HEK293 (cell line): ENCODE results near the gene LHFPL2.
"Not testable (repeated sequence)": the region's sequence is repeated elsewhere in the genome, so short reads cannot be mapped to it uniquely, and the experiment has no call there.

Source experiments
- REST ChIP-seq: fragments of 450-650 bp; formaldehyde crosslinking; IDR thresholded peaks from 2 replicates; pipeline ENCODE4 v1.5.1; 2016; ENCODE audit warnings: missing biosample characterization, missing genetic modification characterization
- SETDB1 ChIP-seq: IDR thresholded peaks from one replicate; pipeline ENCODE4 v1.6.1; 2017; ENCODE audit warnings: mild to moderate bottlenecking, low read length, moderate library complexity, mixed read lengths; ENCODE audit not compliant: insufficient read length
- ZBTB26 ChIP-seq: fragments of 450-650 bp; formaldehyde crosslinking; optimal IDR thresholded peaks from 2 replicates; pipeline ENCODE3; 2016; ENCODE audit warnings: missing biosample characterization, mild to moderate bottlenecking, missing genetic modification characterization
- TF ChIP-seq, protein P1 (sequence below): fragments of 450-650 bp; formaldehyde crosslinking; IDR thresholded peaks from 2 replicates; pipeline ENCODE4 v1.5.1; 2016; ENCODE audit warnings: missing biosample characterization, missing genetic modification characterization

DNA sequence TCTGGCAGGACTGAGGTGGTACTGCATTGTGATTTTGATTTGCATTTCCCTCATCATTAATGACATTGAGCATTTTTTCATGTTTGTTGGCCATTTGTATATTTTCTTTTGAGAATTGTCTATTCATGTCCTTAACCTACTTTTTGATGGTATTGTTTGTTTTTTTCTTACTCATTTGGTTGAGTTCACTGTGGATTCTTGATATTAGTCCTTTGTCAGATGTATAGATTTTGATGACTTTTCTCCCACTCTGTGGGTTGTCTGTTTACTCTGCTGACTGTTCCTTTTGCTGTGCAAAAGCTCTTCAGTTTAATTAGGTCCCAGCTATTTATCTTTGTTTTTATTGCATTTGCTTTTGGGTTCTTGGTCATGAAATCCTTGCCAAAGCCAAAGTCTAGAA lies 25.3 kb upstream of the LHFPL2 start:
- TF ChIP-seq SETDB1; ZBTB26 (tag by site-specific recombination); REST (tag by site-specific recombination): not testable (repeated sequence)
- TF ChIP-seq, protein P1, sequence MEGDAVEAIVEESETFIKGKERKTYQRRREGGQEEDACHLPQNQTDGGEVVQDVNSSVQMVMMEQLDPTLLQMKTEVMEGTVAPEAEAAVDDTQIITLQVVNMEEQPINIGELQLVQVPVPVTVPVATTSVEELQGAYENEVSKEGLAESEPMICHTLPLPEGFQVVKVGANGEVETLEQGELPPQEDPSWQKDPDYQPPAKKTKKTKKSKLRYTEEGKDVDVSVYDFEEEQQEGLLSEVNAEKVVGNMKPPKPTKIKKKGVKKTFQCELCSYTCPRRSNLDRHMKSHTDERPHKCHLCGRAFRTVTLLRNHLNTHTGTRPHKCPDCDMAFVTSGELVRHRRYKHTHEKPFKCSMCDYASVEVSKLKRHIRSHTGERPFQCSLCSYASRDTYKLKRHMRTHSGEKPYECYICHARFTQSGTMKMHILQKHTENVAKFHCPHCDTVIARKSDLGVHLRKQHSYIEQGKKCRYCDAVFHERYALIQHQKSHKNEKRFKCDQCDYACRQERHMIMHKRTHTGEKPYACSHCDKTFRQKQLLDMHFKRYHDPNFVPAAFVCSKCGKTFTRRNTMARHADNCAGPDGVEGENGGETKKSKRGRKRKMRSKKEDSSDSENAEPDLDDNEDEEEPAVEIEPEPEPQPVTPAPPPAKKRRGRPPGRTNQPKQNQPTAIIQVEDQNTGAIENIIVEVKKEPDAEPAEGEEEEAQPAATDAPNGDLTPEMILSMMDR (tag by site-specific recombination) = not testable (repeated sequence)
